ENCODE data around the gene BACH2. TPM values are rescaled to one million over a fixed set of nuclear protein-coding genes. Genes with fewer than 3 reads are reported as not detected.
"Not testable (repeated sequence)": the region's sequence is repeated elsewhere in the genome, so short reads cannot be mapped to it uniquely, and the experiment has no call there.

The BACH2 gene
- total RNA-seq, 1 donor from 2014 or later: 2.8 TPM

GRCh38 chr6:90072501-90072900 is 224.1 kb downstream of the BACH2 start:
- no peak for DNase-seq (ENCODE audit: low read depth in 2 of 2)

GRCh38 chr6:90068703-90069523 is 227.7 kb downstream of the BACH2 start:
- DNase-seq (ENCODE audit: low read depth in 2 of 2): peak; percentile 12 to 32

- peak; percentile 26 to 54 for DNase-seq (ENCODE audit: low read depth in 2 of 2)
Measured at GRCh38 chr6:90068264-90068663, 228.4 kb downstream of the BACH2 start.

GRCh38 chr6:90066697-90067096 is 229.9 kb downstream of the BACH2 start:
- DNase-seq (ENCODE audit: low read depth in 2 of 2): no peak

GRCh38 chr6:90065173-90065572 is 231.5 kb downstream of the BACH2 start:
- DNase-seq (ENCODE audit: low read depth in 2 of 2): no peak

- DNase-seq (ENCODE audit: low read depth in 2 of 2): peak in 1 of 2 donors; percentile 7
Measured at GRCh38 chr6:90062667-90063066, 234.0 kb downstream of the BACH2 start.

GRCh38 chr6:90062051-90062450 is 234.6 kb downstream of the BACH2 start:
- DNase-seq (ENCODE audit: low read depth in 2 of 2): no peak

GRCh38 chr6:90059178-90059577 is 237.5 kb downstream of the BACH2 start:
- DNase-seq (ENCODE audit: low read depth in 2 of 2): not testable (repeated sequence)

- not testable (repeated sequence) for DNase-seq (ENCODE audit: low read depth in 2 of 2)
Measured at GRCh38 chr6:90055924-90056323, 240.7 kb downstream of the BACH2 start.

- not testable (repeated sequence) for DNase-seq (ENCODE audit: low read depth in 2 of 2)
Measured at GRCh38 chr6:90054193-90054592, 242.4 kb downstream of the BACH2 start.

- no peak for DNase-seq (ENCODE audit: low read depth in 2 of 2)
Measured at GRCh38 chr6:90053614-90054013, 243.0 kb downstream of the BACH2 start.

GRCh38 chr6:90049295-90049694 is 247.3 kb downstream of the BACH2 start:
- DNase-seq (ENCODE audit: low read depth in 2 of 2): no peak

- DNase-seq (ENCODE audit: low read depth in 2 of 2): no peak
Measured at GRCh38 chr6:90048206-90048967, 248.3 kb downstream of the BACH2 start.

- DNase-seq (ENCODE audit: low read depth in 2 of 2): no peak
Measured at GRCh38 chr6:90045535-90045934, 251.1 kb downstream of the BACH2 start.

- peak; percentile 40 to 80 for DNase-seq (ENCODE audit: low read depth in 2 of 2)
Measured at GRCh38 chr6:90044833-90045381, 251.7 kb downstream of the BACH2 start.

- DNase-seq (ENCODE audit: low read depth in 2 of 2): peak in 1 of 2 donors; percentile 21
Measured at GRCh38 chr6:90044182-90044832, 252.3 kb downstream of the BACH2 start.

GRCh38 chr6:90040931-90041330 is 255.7 kb downstream of the BACH2 start:
- DNase-seq (ENCODE audit: low read depth in 2 of 2): no peak

GRCh38 chr6:90039911-90040310 is 256.7 kb downstream of the BACH2 start:
- no peak for DNase-seq (ENCODE audit: low read depth in 2 of 2)

GRCh38 chr6:90038961-90039653 is 257.5 kb downstream of the BACH2 start:
- DNase-seq (ENCODE audit: low read depth in 2 of 2): no peak

- DNase-seq (ENCODE audit: low read depth in 2 of 2): no peak
Measured at GRCh38 chr6:90036963-90037362, 259.7 kb downstream of the BACH2 start.

- DNase-seq (ENCODE audit: low read depth in 2 of 2): no peak
Measured at GRCh38 chr6:90035047-90035723, 261.5 kb downstream of the BACH2 start.

Measured in lung microvascular endothelial cell (primary cell).